Hepatocyte (in vitro differentiated cells): ENCODE results near the gene NLRC5. TPM values are rescaled to one million over a fixed set of nuclear protein-coding genes. Genes with fewer than 3 reads are reported as not detected.

Source experiments
- DNase-seq: peaks from one replicate; pipeline ENCODE4 v3.0.0-alpha.2; 2016; ENCODE audit warnings: low spot score
- H2AFZ ChIP-seq: fragments of 200-600 bp; sonication (generic); 2 replicates; pipeline ENCODE4 v1.6.0; 2016; ENCODE audit warnings: antibody characterized with exemption, mild to moderate bottlenecking
- H3K27ac ChIP-seq: fragments of 200-600 bp; sonication (generic); 2 replicates; pipeline ENCODE4 v1.5.1; 2016; ENCODE audit warnings: mild to moderate bottlenecking
- H3K27me3 ChIP-seq: fragments of 200-600 bp; sonication (generic); 2 replicates; pipeline ENCODE4 v1.6.1; 2016
- H3K36me3 ChIP-seq: fragments of 200-600 bp; sonication (generic); replicated peaks from 2 replicates; pipeline ENCODE4 v1.5.1; 2016; ENCODE audit warnings: low read depth; ENCODE audit not compliant: insufficient read depth
- H3K4me1 ChIP-seq: fragments of 200-600 bp; sonication (generic); 2 replicates; pipeline ENCODE4 v1.5.1; 2016; ENCODE audit warnings: mild to moderate bottlenecking, moderate library complexity; ENCODE audit not compliant: insufficient read depth
- H3K4me2 ChIP-seq: fragments of 200-600 bp; sonication (generic); 2 replicates; pipeline ENCODE4 v1.6.0; 2016
- H3K4me3 ChIP-seq: fragments of 200-600 bp; sonication (generic); 2 replicates; pipeline ENCODE4 v1.5.1; 2016; ENCODE audit warnings: mild to moderate bottlenecking
- H3K79me2 ChIP-seq: fragments of 200-600 bp; sonication (generic); 2 replicates; pipeline ENCODE4 v1.6.0; 2017; ENCODE audit warnings: mild to moderate bottlenecking
- H3K9me2 ChIP-seq: fragments of 200-600 bp; sonication (generic); replicated peaks from 2 replicates; pipeline ENCODE4 v1.6.0; 2017; ENCODE audit warnings: mild to moderate bottlenecking; ENCODE audit not compliant: insufficient read depth
- H3K9me3 ChIP-seq: fragments of 200-600 bp; sonication (generic); 2 replicates; pipeline ENCODE4 v1.5.1; 2016; ENCODE audit warnings: low read depth, mild to moderate bottlenecking
- H4K20me1 ChIP-seq: fragments of 200-600 bp; sonication (generic); 2 replicates; pipeline ENCODE4 v1.6.0; 2016; ENCODE audit warnings: mild to moderate bottlenecking; ENCODE audit not compliant: insufficient read depth, poor library complexity, severe bottlenecking
- CTCF ChIP-seq: fragments of 200-600 bp; sonication (generic); IDR thresholded peaks from 2 replicates; pipeline ENCODE4 v1.5.1; 2016; ENCODE audit warnings: antibody characterized with exemption, mild to moderate bottlenecking; ENCODE audit not compliant: poor library complexity
- EZH2 ChIP-seq: fragments of 200-600 bp; sonication (generic); IDR thresholded peaks from 2 replicates; pipeline ENCODE4 v1.6.1; 2016; ENCODE audit warnings: antibody characterized with exemption, mild to moderate bottlenecking, borderline replicate concordance
- EZH2phosphoT487 ChIP-seq: fragments of 200-600 bp; sonication (generic); IDR thresholded peaks from one replicate; pipeline ENCODE4 v1.6.1; 2018; ENCODE audit warnings: antibody characterized with exemption, mild to moderate bottlenecking, low read depth, moderate library complexity; ENCODE audit not compliant: unreplicated experiment, severe bottlenecking
- WGBS: methylation state at CpG from one replicate; pipeline ENCODE4 v1.1.6; 2016; ENCODE audit warnings: low lambda C conversion rate; ENCODE audit errors: missing lambda C conversion rate; 5-methylcytosine and 5-hydroxymethylcytosine counted together
- polyA plus RNA-seq: library from polyadenylated mRNA; unstranded; fragments of >200 nt; fragmentation: Nextera tagmentation; extraction: Ambion mirVana; gene quantifications from 2 replicates; pipeline ENCODE4 v1.2.1, GENCODE V29; 2016
- total RNA-seq: library from RNA; depleted of rRNA; stranded (reverse); fragments of >200 nt; gene quantifications from 2 replicates; pipeline ENCODE4 v1.2.3, GENCODE V29; 2014

Gene NLRC5
- total and polyA plus RNA-seq, 2 experiments from 2014 or later, result 6.4 to 7.0 TPM

GRCh38 chr16:57023541-57024249 lies 34.3 kb downstream of the NLRC5 start:
- Histone ChIP-seq H3K4me2 (no peak overlapping the region), H4K20me1 (no peaks in the 10 kb centered on the region), H3K4me3 (no peak overlapping the region), H3K36me3 (no peaks in the 10 kb centered on the region), H3K27ac (no peak overlapping the region), H3K9me3 (no peaks in the 10 kb centered on the region), H3K27me3 (no peaks in the 10 kb centered on the region), H2AFZ (no peak overlapping the region), H3K79me2 (no peaks in the 10 kb centered on the region), H3K4me1 (no peaks in the 10 kb centered on the region), H3K9me2 (no peaks in the 10 kb centered on the region)
- DNase-seq, result no peak
- WGBS, result 92% methylated on average over 8 of the region's 8 CpGs
- TF ChIP-seq EZH2, result no peak
- TF ChIP-seq CTCF, result no peak
- no peak for TF ChIP-seq EZH2phosphoT487

- no peak overlapping the region for H2AFZ ChIP-seq
- no peaks in the 10 kb centered on the region for H3K9me3 ChIP-seq
- H3K36me3 ChIP-seq, result no peaks in the 10 kb centered on the region
- H3K9me2 ChIP-seq, result no peaks in the 10 kb centered on the region
- H3K4me2 ChIP-seq, result no peak overlapping the region
- H3K4me3 ChIP-seq, result no peak overlapping the region
- WGBS, result 91% methylated on average over 19 of the region's 19 CpGs
- H3K4me1 ChIP-seq, result no peaks in the 10 kb centered on the region
- TF ChIP-seq CTCF, result no peak
- no peak for TF ChIP-seq EZH2
- TF ChIP-seq EZH2phosphoT487, result no peak
- H4K20me1 ChIP-seq, result no peaks in the 10 kb centered on the region
- no peak for DNase-seq
- no peaks in the 10 kb centered on the region for H3K27me3 ChIP-seq
- H3K79me2 ChIP-seq, result no peaks in the 10 kb centered on the region
- H3K27ac ChIP-seq, result no peak overlapping the region
Measured at GRCh38 chr16:57024894-57025680, 35.7 kb downstream of the NLRC5 start.

- WGBS, result 92% methylated on average over 21 of the region's 21 CpGs
- no peak overlapping the region for H2AFZ ChIP-seq
- H3K9me2 ChIP-seq, result no peaks in the 10 kb centered on the region
- TF ChIP-seq EZH2, result no peak
- no peak for TF ChIP-seq EZH2phosphoT487
- no peak for TF ChIP-seq CTCF
- H3K4me2 ChIP-seq, result no peak overlapping the region
- no peak overlapping the region for H3K27ac ChIP-seq
- H3K9me3 ChIP-seq, result no peaks in the 10 kb centered on the region
- no peaks in the 10 kb centered on the region for H3K27me3 ChIP-seq
- H3K4me3 ChIP-seq, result no peak overlapping the region
- no peaks in the 10 kb centered on the region for H4K20me1 ChIP-seq
- no peak for DNase-seq
- no peaks in the 10 kb centered on the region for H3K4me1 ChIP-seq
- H3K79me2 ChIP-seq, result no peaks in the 10 kb centered on the region
- H3K36me3 ChIP-seq, result no peaks in the 10 kb centered on the region
Measured at GRCh38 chr16:57025941-57026777, 36.8 kb downstream of the NLRC5 start.
